ENCODE data around the gene PRKAR1A. TPM values are rescaled to one million over a fixed set of nuclear protein-coding genes. Genes with fewer than 3 reads are reported as not detected.

Gene PRKAR1A
- total and polyA plus RNA-seq, 4 donors: 55.6 to 118 (median 104) TPM

GRCh38 chr17:68480885-68481284 lies 31.3 kb upstream of the PRKAR1A start:
- Histone ChIP-seq H3K4me1 (ENCODE audit: control insufficient read depth in 4 of 4, insufficient read depth in 4 of 4, low read length in 3 of 4) (peaks cover 3 to 19% (median 9%) of the 10 kb centered on the region in 4 donors), H3K9ac (ENCODE audit: low read depth in 1 of 2, low read length in 2 of 2) (no peak overlapping the region), H3K4me3 (ENCODE audit: low read depth in 1 of 3, low read length in 3 of 3) (no peak overlapping the region), H3K27me3 (ENCODE audit: control insufficient read depth in 4 of 4, insufficient read depth in 4 of 4, low read length in 3 of 4) (no peaks in the 10 kb centered on the region), H3K27ac (ENCODE audit: low read depth in 1 of 2, low read length in 2 of 2) (no peak overlapping the region), H3K9me3 (ENCODE audit: control insufficient read depth in 4 of 4, low read length in 3 of 4) (no peaks in the 10 kb centered on the region), H3K36me3 (ENCODE audit: control insufficient read depth in 4 of 4, insufficient read depth in 3 of 4, low read depth in 1 of 4, low read length in 3 of 4) (no peaks in the 10 kb centered on the region)
- TF ChIP-seq, protein P1, sequence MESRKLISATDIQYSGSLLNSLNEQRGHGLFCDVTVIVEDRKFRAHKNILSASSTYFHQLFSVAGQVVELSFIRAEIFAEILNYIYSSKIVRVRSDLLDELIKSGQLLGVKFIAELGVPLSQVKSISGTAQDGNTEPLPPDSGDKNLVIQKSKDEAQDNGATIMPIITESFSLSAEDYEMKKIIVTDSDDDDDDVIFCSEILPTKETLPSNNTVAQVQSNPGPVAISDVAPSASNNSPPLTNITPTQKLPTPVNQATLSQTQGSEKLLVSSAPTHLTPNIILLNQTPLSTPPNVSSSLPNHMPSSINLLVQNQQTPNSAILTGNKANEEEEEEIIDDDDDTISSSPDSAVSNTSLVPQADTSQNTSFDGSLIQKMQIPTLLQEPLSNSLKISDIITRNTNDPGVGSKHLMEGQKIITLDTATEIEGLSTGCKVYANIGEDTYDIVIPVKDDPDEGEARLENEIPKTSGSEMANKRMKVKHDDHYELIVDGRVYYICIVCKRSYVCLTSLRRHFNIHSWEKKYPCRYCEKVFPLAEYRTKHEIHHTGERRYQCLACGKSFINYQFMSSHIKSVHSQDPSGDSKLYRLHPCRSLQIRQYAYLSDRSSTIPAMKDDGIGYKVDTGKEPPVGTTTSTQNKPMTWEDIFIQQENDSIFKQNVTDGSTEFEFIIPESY (IDR thresholded peaks at IDR 0.05): no peak
- TF ChIP-seq YY1 (IDR thresholded peaks at IDR 0.05) (no peak), SP1 (IDR thresholded peaks at IDR 0.05) (no peak), FOXA1 (IDR thresholded peaks at IDR 0.05) (no peak), GABPA (IDR thresholded peaks at IDR 0.05 in 1 of 2, conservative IDR thresholded peaks at IDR 0.05 in 1 of 2) (no peak), CTCF (IDR thresholded peaks at IDR 0.05; ENCODE audit: low read depth, low read length, missing input control) (no peak), RXRA (IDR thresholded peaks at IDR 0.05) (no peak), EGR1 (IDR thresholded peaks at IDR 0.05; ENCODE audit: low read depth in 2 of 2) (no peak), ATF3 (IDR thresholded peaks at IDR 0.05) (no peak), RAD21 (IDR thresholded peaks at IDR 0.05) (no peak), FOXA2 (IDR thresholded peaks at IDR 0.05) (no peak), HNF4A (conservative IDR thresholded peaks at IDR 0.05) (no peak), TAF1 (conservative IDR thresholded peaks at IDR 0.05) (no peak), HNF4G (IDR thresholded peaks at IDR 0.05) (no peak), JUND (IDR thresholded peaks at IDR 0.05) (no peak), NR2F2 (IDR thresholded peaks at IDR 0.05) (no peak)
- TF ChIP-seq, protein P2, sequence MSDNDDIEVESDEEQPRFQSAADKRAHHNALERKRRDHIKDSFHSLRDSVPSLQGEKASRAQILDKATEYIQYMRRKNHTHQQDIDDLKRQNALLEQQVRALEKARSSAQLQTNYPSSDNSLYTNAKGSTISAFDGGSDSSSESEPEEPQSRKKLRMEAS (IDR thresholded peaks at IDR 0.05): no peak
- TF ChIP-seq, protein P3, sequence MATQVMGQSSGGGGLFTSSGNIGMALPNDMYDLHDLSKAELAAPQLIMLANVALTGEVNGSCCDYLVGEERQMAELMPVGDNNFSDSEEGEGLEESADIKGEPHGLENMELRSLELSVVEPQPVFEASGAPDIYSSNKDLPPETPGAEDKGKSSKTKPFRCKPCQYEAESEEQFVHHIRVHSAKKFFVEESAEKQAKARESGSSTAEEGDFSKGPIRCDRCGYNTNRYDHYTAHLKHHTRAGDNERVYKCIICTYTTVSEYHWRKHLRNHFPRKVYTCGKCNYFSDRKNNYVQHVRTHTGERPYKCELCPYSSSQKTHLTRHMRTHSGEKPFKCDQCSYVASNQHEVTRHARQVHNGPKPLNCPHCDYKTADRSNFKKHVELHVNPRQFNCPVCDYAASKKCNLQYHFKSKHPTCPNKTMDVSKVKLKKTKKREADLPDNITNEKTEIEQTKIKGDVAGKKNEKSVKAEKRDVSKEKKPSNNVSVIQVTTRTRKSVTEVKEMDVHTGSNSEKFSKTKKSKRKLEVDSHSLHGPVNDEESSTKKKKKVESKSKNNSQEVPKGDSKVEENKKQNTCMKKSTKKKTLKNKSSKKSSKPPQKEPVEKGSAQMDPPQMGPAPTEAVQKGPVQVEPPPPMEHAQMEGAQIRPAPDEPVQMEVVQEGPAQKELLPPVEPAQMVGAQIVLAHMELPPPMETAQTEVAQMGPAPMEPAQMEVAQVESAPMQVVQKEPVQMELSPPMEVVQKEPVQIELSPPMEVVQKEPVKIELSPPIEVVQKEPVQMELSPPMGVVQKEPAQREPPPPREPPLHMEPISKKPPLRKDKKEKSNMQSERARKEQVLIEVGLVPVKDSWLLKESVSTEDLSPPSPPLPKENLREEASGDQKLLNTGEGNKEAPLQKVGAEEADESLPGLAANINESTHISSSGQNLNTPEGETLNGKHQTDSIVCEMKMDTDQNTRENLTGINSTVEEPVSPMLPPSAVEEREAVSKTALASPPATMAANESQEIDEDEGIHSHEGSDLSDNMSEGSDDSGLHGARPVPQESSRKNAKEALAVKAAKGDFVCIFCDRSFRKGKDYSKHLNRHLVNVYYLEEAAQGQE (IDR thresholded peaks at IDR 0.05): no peak
- 90% methylated on average over 4 of the region's 4 CpGs for WGBS
- DNase-seq (ENCODE audit: low spot score): no peak
